ENCODE results near the gene PSMB3.

DNA sequence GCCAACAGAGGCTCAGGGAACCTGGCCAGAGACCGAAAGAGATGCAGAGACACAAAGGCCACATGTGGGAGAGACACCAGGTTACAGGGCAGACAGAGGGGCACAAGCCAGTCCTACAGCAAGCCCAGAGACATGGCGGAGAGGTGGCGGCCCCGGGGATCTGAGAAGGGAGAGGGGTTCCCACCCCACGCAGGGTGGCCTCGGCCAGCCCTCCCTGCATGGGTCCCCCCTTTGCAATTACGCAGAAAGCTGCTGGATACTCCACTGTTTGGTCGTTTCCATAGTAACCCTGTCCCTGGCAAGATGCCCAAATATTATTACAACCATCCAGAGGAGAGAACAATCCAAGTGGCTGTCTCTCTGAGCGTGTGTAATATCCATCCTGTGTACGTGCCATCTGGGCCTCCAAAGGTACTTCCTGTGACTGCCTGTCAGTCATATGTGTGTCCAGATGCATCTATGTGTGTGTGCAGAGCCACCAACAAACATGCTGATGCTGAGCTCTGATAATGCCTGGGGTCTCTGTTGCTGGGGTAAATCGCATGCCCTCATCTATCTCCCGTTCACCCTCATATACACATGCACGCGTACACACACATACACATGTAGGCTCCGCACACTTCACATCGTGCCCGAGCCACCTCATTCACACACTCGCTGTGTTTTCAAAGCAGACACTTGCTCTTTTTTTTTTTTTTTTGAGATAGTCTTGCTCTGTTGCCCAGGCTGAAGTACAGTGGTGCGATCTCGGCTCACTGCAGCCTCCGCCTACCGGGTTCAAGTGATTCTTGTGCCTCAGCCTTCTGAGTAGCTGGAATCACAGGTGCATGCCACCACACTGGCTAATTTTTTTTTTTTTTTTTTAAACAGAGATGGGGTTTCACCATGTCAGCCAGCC, 9.9 kb upstream of the PSMB3 start:
- no peak; the same call in 1 of the 2 replicates for TF ChIP-seq ZNF660 (tag by site-specific recombination; IDR thresholded peaks at IDR 0.05)
- TF ChIP-seq, protein P1, sequence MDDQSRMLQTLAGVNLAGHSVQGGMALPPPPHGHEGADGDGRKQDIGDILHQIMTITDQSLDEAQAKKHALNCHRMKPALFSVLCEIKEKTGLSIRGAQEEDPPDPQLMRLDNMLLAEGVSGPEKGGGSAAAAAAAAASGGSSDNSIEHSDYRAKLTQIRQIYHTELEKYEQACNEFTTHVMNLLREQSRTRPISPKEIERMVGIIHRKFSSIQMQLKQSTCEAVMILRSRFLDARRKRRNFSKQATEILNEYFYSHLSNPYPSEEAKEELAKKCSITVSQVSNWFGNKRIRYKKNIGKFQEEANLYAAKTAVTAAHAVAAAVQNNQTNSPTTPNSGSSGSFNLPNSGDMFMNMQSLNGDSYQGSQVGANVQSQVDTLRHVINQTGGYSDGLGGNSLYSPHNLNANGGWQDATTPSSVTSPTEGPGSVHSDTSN (CRISPR knock-in tag; IDR thresholded peaks at IDR 0.05): no peak

Data from HEK293 (cell line).